ENCODE results near the gene REELD1.

REELD1 gene

DNA sequence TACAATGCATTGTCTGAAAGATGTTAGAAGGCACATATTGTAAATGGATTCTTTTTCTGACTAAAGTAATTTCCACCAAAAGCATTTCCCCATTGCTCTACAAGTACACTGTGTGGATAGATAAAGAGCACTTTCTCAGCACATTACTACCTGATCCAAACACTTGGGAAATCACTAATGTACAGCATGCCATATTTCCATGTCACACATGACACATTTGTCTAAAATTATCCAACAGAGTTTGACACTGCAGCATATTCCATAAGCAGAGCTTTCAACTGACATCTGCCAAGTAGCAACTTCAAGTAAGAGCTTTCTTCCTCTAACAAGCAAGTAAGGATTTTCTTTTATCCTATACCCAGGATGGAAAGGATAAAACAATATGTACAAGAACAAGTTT is 49.5 kb downstream of the REELD1 start:
- Histone ChIP-seq H3K4me3 (replicated peaks; ENCODE audit: insufficient read depth, low read length) (no peak overlapping the region), H3K27ac (replicated peaks) (no peak overlapping the region), H3K27me3 (ENCODE audit: insufficient read depth, poor library complexity, severe bottlenecking) (no peaks in the 10 kb centered on the region)
- no peak for DNase-seq (ENCODE audit: low read depth in 1 of 2, low spot score in 1 of 2)
- TF ChIP-seq, protein P1, sequence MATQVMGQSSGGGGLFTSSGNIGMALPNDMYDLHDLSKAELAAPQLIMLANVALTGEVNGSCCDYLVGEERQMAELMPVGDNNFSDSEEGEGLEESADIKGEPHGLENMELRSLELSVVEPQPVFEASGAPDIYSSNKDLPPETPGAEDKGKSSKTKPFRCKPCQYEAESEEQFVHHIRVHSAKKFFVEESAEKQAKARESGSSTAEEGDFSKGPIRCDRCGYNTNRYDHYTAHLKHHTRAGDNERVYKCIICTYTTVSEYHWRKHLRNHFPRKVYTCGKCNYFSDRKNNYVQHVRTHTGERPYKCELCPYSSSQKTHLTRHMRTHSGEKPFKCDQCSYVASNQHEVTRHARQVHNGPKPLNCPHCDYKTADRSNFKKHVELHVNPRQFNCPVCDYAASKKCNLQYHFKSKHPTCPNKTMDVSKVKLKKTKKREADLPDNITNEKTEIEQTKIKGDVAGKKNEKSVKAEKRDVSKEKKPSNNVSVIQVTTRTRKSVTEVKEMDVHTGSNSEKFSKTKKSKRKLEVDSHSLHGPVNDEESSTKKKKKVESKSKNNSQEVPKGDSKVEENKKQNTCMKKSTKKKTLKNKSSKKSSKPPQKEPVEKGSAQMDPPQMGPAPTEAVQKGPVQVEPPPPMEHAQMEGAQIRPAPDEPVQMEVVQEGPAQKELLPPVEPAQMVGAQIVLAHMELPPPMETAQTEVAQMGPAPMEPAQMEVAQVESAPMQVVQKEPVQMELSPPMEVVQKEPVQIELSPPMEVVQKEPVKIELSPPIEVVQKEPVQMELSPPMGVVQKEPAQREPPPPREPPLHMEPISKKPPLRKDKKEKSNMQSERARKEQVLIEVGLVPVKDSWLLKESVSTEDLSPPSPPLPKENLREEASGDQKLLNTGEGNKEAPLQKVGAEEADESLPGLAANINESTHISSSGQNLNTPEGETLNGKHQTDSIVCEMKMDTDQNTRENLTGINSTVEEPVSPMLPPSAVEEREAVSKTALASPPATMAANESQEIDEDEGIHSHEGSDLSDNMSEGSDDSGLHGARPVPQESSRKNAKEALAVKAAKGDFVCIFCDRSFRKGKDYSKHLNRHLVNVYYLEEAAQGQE (IDR thresholded peaks at IDR 0.05; ENCODE audit: insufficient replicate concordance, low read depth) = no peak
- TF ChIP-seq, protein P2, sequence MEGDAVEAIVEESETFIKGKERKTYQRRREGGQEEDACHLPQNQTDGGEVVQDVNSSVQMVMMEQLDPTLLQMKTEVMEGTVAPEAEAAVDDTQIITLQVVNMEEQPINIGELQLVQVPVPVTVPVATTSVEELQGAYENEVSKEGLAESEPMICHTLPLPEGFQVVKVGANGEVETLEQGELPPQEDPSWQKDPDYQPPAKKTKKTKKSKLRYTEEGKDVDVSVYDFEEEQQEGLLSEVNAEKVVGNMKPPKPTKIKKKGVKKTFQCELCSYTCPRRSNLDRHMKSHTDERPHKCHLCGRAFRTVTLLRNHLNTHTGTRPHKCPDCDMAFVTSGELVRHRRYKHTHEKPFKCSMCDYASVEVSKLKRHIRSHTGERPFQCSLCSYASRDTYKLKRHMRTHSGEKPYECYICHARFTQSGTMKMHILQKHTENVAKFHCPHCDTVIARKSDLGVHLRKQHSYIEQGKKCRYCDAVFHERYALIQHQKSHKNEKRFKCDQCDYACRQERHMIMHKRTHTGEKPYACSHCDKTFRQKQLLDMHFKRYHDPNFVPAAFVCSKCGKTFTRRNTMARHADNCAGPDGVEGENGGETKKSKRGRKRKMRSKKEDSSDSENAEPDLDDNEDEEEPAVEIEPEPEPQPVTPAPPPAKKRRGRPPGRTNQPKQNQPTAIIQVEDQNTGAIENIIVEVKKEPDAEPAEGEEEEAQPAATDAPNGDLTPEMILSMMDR (IDR thresholded peaks at IDR 0.05; ENCODE audit: insufficient read depth, low read length) = no peak
- TF ChIP-seq SPI1 (IDR thresholded peaks at IDR 0.05; ENCODE audit: borderline replicate concordance, low read depth) (no peak), POLR2AphosphoS5 (IDR thresholded peaks at IDR 0.05; ENCODE audit: low read depth) (no peak), GABPA (IDR thresholded peaks at IDR 0.05; ENCODE audit: low read depth) (no peak)

DNA sequence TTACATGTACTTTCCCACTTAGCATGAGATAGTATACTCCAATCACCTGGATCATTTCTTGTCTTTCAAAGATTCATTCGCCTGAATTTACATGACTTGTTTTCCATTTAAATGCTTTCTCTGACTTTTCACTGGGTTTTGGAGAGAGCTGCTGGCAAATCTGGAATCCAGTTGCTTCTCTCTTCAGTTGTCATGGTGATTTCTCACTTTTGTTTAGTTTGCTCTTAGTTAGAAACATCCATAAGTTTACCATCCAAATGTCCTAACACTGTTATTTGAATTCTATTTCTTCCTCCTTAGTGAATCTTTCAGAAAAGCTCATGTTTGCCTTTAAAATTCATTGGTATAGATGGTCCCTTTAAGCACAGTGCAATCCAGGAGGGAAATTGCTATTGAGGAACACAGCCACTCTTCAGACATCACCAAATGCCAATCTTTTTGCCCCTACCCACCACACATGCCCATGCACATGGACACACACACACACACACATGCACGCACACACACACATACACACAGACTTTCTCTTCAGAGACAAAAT is 51.7 kb downstream of the REELD1 start:
- TF ChIP-seq SPI1 (IDR thresholded peaks at IDR 0.05; ENCODE audit: borderline replicate concordance, low read depth) = no peak
- TF ChIP-seq, protein P2 (IDR thresholded peaks at IDR 0.05; ENCODE audit: insufficient read depth, low read length) = no peak
- TF ChIP-seq POLR2AphosphoS5 (IDR thresholded peaks at IDR 0.05; ENCODE audit: low read depth) = no peak
- no peak for TF ChIP-seq GABPA (IDR thresholded peaks at IDR 0.05; ENCODE audit: low read depth)
- TF ChIP-seq, protein P1 (IDR thresholded peaks at IDR 0.05; ENCODE audit: insufficient replicate concordance, low read depth) = no peak
- no peak overlapping the region for H3K27ac ChIP-seq (replicated peaks)

DNA sequence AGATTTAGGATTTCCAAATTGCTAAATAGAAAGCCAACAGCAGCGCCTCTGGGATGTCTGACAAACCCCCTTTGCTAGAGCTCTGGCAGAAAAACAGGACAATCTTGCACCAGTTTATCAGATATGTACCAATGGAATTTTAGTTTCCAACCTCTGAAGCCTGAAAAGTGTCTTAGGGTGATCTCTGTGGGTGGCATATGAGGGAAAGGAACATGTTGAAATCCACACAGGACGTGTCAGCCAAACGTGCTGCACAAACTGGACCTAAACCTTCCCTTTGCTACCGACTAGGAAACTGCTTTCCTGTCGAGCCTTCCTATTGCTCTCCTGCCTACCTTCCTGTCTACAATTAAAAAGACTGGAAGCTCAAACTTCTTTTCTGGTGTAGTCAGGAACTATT is 53.5 kb downstream of the REELD1 start:
- TF ChIP-seq, protein P1 (IDR thresholded peaks at IDR 0.05; ENCODE audit: insufficient replicate concordance, low read depth) = no peak
- TF ChIP-seq POLR2AphosphoS5 (IDR thresholded peaks at IDR 0.05; ENCODE audit: low read depth) (no peak), SPI1 (IDR thresholded peaks at IDR 0.05; ENCODE audit: borderline replicate concordance, low read depth) (no peak)
- TF ChIP-seq, protein P2 (IDR thresholded peaks at IDR 0.05; ENCODE audit: insufficient read depth, low read length) = no peak
- Histone ChIP-seq H3K4me3 (replicated peaks; ENCODE audit: insufficient read depth, low read length) (no peak overlapping the region), H3K27me3 (ENCODE audit: insufficient read depth, poor library complexity, severe bottlenecking) (no peaks in the 10 kb centered on the region), H3K27ac (replicated peaks) (no peak overlapping the region)
- no peak for DNase-seq (ENCODE audit: low read depth in 1 of 2, low spot score in 1 of 2)

More for the DNA sequence above, 51.7 kb downstream of the REELD1 start:
- no peak overlapping the region for H3K4me3 ChIP-seq (replicated peaks; ENCODE audit: insufficient read depth, low read length)
- no peaks in the 10 kb centered on the region for H3K27me3 ChIP-seq (ENCODE audit: insufficient read depth, poor library complexity, severe bottlenecking)
- DNase-seq (ENCODE audit: low read depth in 1 of 2, low spot score in 1 of 2) = no peak
